Heart left ventricle (tissue), 13 donors: ENCODE measurements around the gene ATP4A.

ENCODE experiments used
- CTCF ChIP-seq, 12 donors: fragments of 200-600 bp; sonication (generic) in 4 of 12; IDR thresholded peaks; one replicate each; pipeline versions ENCODE4 v1.5.0 to v1.8.0; 2018 to 2022; ENCODE audit warnings: antibody characterized with exemption in 12 of 12, mild to moderate bottlenecking in 5 of 12
- POLR2A ChIP-seq, 2 donors: fragments of 450-650 bp; IDR thresholded peaks; one replicate each; pipeline ENCODE4 v1.6.1; 2017; ENCODE audit warnings: antibody characterized with exemption in 2 of 2, mild to moderate bottlenecking in 2 of 2, moderate library complexity in 2 of 2
- donor health status: ischemic (EF 13 %, LVEDD 7.1; RV severe dilation, severe dysfunction).
- donor health status: DM: no; HTN: yes; CAD: no.
- donor health status: DM: no; HTN: no; CAD: no.
- donor health status: ischemic (EF 25% LVEDD 6.9; RV normal size, moderate dysfunction).
- donor health status: ischemic (EF 25% LVEDD 5.7; RV mildly dilated, moderate dysfunction).
- donor health status: ischemic (EF 35%, LVEDD 5.7; RV mildly dilated, moderate dysfunction).
- donor health status: nonischemic (EF 11% LVEDD 7.7; RV severe dilation, severe dysfunction).
- donor health status: DM: yes; HTN: yes; CAD: no.
- donor health status: PGD.
- donor health status: ischemic (EF 29% LVEDD 5.4; RV normal size, mild dysfunction).
- donor health status: nonischemic (EF 23%, LVEDD 6.1; RV moderate dilation, normal function).

GRCh38 chr19:35563207-35563829 is at the start of gene ATP4A:
- no peak for TF ChIP-seq CTCF (IDR thresholded peaks at IDR 0.05)
- TF ChIP-seq POLR2A (IDR thresholded peaks at IDR 0.05), result no peak
